Ammon's horn (tissue), 1 donor: ENCODE measurements around the gene BAZ1B.
A peak's percentile ranks its signal among the peaks of the same experiment; 100 is the strongest.
"Not testable (repeated sequence)": the region's sequence is repeated elsewhere in the genome, so short reads cannot be mapped to it uniquely, and the experiment has no call there.

Source experiments
- DNase-seq: peaks from one replicate; pipeline ENCODE4 v3.0.0-alpha.2; 2016; ENCODE audit warnings: low spot score

Gene BAZ1B

GRCh38 chr7:73446682-73447081 lies 75.4 kb downstream of the BAZ1B start:
- DNase-seq, result peak; percentile 58

- no peak for DNase-seq
Observed at GRCh38 chr7:73443548-73444255, 78.4 kb downstream of the BAZ1B start.

DNA sequence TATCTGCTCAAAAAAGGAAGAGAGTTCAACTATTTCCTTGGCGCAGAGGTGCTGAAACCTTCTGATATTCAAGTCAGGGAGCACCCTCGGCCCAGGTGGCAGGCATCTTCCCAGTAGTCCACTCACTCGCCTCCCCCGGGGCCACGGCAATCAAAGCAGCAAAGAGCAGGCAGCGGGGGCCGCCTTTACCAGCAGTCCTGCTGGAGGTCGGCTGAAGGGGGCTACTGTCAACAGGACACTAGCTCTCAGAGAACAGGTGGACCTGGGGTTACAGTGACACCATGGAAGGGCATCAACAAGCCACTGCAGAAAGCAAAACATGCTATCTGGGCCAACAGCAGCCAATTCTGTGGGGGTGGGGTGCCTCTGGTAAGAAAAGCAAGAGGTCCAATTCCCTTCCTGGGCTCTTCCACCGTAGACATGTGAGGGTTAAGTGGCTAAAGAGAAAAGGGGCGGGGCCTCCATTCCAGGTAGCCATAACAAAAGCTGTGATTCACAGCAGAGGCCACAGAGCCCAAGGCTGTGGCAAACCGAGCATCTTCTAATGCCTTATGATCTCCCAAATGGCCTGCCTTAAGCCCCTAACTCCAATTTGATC lies 79.1 kb downstream of the BAZ1B start:
- DNase-seq, result no peak

DNA sequence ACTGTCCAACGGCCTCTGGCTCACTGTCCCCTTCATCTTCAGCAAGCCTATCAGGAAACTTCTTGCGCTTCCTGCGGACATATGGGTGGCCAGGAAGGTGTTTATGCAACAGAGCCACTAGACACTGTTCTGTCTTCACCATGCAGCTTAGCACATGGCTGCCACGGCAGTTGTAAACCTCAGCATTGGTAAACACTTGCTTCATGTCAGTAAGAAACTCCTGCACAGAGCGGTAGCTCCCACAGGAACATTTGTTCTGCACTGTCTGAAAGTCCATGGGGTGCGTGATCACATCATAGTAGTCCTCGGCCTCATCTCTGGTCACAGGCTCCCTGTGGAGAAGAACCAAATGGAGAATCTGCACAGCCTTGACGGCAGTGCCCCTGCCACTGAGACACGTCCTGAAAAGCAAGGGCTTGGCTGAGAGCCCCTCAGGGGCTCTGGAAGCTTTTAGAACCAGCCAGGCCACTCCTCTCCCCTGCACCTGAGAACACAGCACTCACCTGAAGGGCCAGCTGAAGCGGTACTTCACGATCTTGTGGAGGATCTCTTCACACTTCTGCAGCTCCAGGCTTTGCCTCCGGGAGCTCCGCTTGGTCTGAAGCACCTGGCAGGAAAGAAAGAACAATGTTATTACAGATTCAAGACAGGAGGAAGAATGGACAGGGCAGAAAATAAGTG lies 79.7 kb downstream of the BAZ1B start:
- DNase-seq, result no peak

- no peak for DNase-seq
Observed at GRCh38 chr7:73439410-73439704, 82.7 kb downstream of the BAZ1B start.

DNA sequence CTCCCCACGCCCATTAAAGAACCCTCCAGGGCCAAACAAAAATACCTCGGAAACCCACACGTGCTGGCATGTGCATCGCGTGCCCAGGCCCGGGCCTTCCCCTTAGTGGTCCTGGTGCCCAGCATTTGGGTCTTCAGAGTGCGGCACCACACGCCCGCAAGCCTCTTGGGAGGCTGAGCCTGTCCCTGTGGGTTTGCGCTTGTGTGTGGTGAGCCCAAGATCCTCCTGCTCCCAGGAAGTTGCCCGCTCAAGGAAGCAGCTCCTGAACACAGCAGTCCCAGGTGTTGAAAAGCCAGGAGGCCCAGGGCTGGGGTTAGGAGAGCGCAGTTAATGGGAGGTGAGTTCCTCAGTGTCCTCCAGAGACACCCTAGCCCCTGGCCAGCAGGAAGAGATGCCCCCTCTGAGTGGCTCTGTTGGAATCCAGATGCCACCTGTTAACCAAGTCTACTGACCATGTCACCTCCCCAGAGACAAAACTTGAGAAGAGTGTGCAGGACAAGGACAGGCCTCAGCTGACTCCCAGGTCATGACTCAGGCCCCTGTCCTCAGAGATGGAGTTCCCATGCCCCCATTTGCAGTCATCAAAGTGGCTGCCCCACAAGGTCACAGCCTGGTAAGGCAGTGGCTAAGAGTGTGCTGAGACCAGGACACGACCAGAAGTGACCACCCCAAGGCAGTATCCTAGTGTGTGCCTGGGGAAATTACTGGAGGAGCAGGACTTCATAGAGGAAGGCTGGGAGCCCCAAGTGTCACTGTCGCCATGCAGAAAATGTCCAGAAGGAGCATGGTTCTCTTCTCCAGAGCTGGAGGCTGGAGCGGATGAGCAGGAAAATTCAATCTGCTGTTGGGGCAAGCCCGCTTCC lies 83.3 kb downstream of the BAZ1B start:
- DNase-seq, result no peak

GRCh38 chr7:73437621-73438416 lies 84.3 kb downstream of the BAZ1B start:
- no peak for DNase-seq

DNA sequence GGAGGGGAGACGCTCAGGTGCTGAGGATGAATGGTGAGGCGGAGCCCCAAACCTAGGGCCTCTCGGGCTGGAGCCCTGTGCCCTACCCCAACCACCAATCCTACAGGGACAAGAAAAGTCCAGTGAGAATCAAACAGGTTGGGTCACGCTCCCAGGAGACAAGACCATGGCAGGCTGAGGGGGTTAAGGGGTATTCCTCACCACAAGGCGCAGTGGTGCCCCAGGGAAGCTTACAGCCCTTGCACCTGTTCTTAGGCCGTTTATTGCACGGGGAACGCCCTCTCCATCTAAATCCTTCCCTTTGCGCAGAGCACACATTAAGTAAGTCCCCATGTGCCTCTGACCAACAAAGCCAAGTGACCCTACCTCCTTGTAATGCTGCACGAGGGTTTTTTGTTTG lies 85.0 kb downstream of the BAZ1B start:
- no peak for DNase-seq

DNA sequence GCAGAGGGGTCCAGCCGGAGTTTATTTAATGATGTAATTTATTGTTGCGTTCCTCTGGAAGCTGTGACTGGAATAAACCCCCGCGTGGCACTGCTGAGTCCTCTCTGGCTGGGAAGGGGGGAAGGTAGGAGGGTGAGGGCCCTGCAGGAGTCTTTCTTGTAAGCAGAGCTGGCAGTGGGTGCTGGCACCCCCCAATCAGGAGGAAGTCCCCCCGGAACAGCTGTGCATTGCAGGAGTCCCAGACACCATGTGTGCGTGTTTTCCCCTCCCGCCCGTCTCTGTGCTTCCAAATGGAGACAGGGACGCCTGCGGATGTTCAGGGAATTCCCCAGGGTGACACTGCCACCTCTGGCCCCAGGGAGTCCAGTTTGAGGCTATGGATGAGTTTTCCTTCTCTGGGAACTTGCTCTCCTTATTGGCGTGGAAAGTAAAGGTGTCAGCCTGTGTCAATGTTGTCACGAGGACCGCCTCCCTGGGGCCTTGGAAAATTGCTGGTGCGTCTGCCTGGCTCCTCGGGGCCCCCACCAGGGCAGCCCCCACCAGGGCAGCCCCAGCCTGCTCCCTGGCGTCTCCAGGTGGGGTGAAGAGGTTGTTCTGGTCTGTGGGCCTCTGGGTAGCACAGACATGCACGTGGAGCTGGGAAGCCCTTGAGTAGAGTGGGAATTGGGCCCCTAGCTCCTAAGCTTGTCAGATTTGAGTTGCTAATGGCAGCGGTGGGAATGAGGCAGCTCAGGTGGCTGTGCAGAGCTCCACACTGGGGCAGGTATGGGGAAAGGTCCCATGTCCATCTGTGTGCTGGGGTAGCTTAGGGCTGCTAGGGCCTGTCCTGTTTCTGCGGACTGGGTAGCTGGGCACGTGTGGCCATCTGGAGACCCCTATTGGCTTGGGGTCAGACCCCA lies 85.8 kb downstream of the BAZ1B start:
- DNase-seq, result no peak

DNA sequence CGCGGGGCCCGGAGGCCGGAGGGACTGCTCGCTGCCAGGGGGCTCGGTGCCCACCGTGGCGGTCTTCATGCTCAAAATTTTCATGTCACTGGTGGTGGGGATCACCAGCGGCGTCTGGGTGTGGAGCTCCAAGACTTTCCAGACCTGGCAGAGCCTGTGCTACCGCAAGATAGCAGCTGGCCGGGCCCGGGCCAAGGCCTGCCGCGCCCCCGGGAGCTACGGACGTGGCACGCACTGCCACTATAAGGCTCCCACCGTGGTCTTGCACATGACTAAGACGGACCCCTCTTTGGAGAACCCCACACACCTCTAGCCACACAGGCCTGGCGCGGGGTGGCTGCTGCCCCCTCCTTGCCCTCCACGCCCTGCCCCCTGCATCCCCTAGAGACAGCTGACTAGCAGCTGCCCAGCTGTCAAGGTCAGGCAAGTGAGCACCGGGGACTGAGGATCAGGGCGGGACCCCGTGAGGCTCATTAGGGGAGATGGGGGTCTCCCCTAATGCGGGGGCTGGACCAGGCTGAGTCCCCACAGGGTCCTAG lies 86.6 kb downstream of the BAZ1B start:
- no peak for DNase-seq

DNA sequence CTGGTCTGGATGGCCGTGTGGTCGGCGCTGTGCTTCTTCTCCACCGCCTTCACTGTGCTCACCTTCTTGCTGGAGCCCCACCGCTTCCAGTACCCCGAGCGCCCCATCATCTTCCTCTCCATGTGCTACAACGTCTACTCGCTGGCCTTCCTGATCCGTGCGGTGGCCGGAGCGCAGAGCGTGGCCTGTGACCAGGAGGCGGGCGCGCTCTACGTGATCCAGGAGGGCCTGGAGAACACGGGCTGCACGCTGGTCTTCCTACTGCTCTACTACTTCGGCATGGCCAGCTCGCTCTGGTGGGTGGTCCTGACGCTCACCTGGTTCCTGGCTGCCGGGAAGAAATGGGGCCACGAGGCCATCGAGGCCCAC lies 87.4 kb downstream of the BAZ1B start:
- DNase-seq, result no peak

DNA sequence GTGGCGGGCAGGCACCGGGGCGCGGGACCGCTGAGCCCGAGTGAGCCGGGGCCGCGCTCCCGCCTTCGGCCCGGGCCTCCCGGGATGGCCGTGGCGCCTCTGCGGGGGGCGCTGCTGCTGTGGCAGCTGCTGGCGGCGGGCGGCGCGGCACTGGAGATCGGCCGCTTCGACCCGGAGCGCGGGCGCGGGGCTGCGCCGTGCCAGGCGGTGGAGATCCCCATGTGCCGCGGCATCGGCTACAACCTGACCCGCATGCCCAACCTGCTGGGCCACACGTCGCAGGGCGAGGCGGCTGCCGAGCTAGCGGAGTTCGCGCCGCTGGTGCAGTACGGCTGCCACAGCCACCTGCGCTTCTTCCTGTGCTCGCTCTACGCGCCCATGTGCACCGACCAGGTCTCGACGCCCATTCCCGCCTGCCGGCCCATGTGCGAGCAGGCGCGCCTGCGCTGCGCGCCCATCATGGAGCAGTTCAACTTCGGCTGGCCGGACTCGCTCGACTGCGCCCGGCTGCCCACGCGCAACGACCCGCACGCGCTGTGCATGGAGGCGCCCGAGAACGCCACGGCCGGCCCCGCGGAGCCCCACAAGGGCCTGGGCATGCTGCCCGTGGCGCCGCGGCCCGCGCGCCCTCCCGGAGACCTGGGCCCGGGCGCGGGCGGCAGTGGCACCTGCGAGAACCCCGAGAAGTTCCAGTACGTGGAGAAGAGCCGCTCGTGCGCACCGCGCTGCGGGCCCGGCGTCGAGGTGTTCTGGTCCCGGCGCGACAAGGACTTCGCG lies 88.0 kb downstream of the BAZ1B start:
- no peak for DNase-seq

DNA sequence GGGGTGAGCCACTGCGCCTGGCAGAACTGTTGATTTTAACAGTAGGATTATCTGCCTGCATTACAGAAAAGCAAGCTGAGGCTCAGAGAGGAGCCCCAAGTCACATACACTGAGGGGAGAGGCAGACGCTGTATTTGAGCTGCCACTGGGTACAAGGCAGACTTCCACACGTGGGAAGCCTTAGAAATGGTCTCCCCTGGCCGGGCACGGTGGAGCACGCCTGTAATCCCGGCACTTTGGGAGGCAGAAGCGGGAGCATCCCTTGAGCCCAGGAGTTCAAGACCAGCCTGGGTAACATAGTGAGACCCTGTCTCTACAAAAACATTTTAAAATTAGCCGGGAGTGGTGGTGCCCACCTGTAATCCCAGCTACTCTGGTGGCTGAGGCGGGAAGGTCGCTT lies 89.4 kb downstream of the BAZ1B start:
- DNase-seq, result no peak

GRCh38 chr7:73431041-73431835 lies 90.9 kb downstream of the BAZ1B start:
- no peak for DNase-seq

DNA sequence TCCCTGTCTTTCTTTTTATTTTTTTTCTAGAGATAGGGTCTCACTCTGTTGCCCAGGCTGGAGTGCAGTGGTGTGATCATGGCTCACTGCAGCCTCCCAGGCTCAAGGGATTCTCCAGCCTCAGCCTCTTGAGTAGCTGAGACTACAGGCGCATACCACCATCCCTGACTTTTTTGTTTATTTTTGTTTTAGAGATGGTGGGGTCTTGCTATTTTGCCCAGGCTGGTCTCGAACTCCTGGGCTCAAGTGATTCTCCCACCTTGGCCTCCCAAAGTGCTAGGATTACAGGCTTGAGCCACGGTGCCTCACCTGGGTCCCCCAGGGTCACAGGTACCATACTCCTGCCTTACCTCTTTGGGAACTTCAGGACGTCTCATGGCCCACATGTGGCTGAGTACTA lies 91.6 kb downstream of the BAZ1B start:
- not testable (repeated sequence) for DNase-seq

DNA sequence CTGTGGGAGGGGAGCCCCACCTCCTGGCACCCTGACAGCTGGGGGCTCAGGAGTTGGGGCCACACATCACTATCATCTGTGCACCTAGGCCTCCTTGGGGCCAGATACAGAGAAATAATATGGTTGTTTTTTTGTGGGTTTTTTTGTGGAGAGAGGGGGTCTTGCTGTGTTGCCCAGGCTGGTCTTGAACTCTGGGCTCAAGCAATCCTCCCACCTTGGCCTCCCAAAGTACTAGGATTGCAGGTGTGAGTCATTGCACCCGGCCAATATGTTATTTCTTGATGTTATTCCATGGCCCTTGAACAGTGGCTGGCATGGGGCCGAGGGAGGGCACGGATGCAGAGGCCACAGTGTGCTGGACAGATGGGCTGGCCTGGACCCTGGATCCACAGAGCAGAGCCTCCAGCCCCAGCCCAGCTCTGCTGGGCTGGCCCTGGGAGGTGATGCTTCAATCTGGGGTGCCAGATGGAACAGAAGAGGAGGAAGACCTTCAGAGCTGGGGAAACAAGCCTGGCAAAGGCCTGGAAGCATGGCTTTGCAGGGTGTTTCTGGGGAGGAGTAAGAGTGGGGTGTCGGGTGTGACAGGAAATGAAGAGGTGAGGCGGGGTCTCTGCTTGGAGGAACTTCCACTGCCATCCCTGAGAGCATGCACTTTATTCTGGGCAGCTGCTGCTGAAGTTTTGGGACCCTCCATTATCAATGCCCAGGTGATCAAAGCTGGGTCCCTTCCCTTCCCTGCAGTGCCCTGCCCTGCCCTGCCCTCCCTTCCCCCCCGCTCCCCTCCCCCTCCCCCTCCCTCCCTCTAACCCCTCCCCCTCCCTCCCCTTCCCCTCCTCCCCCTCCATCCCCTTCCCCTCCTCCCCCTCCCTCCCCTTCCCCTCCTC lies 92.2 kb downstream of the BAZ1B start:
- DNase-seq, result no peak

DNA sequence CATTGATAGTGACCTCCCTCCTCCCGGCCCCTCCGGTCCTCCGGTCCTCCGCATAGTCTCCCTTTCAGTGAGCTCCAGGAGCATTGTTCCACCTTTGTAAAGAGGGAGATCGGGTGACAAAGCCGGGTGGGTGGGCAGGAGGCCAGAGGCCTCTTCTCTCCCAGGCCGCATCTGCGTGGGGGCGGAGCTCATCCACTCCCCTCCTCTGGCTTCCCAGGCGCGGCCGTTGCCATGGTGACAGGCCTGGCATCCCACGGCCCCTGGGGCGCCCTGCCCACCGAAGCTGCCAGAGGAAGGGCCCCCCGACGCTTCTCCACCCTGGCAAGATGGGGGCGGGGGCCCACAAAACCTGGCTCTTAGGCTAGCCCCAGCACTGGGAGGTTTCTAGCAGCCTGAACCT lies 92.9 kb downstream of the BAZ1B start:
- DNase-seq, result no peak
